HG02885 (cell line): Measurements from ENCODE around the gene CRELD2.

Experiments
- ATAC-seq: cut with Tn5 transposase; IDR thresholded peaks from one replicate; pipeline ENCODE4 v1.9.1; 2021; ENCODE audit warnings: mild to moderate bottlenecking; ENCODE audit not compliant: unreplicated experiment, poor library complexity

CRELD2 gene

GRCh38 chr22:49887064-49887451 lies 31.4 kb upstream of the CRELD2 start:
- ATAC-seq = no peak

- ATAC-seq = no peak
These were observed 30.7 kb upstream of the CRELD2 start for GRCh38 chr22:49887702-49888101.

GRCh38 chr22:49889071-49889470 lies 29.4 kb upstream of the CRELD2 start:
- no peak for ATAC-seq

- no peak for ATAC-seq
These were observed 26.1 kb upstream of the CRELD2 start for GRCh38 chr22:49892226-49892899.

GRCh38 chr22:49893025-49893424 lies 25.4 kb upstream of the CRELD2 start:
- no peak for ATAC-seq

GRCh38 chr22:49894322-49895054 lies 23.9 kb upstream of the CRELD2 start:
- ATAC-seq = no peak

GRCh38 chr22:49896201-49896600 lies 22.2 kb upstream of the CRELD2 start:
- ATAC-seq = no peak

GRCh38 chr22:49897015-49897684 lies 21.3 kb upstream of the CRELD2 start:
- ATAC-seq = no peak

GRCh38 chr22:49899530-49899929 lies 18.9 kb upstream of the CRELD2 start:
- no peak for ATAC-seq

GRCh38 chr22:49900441-49901230 lies 17.8 kb upstream of the CRELD2 start:
- no peak for ATAC-seq

- no peak for ATAC-seq
These were observed 17.0 kb upstream of the CRELD2 start for GRCh38 chr22:49901457-49901856.

- ATAC-seq = no peak
These were observed 15.0 kb upstream of the CRELD2 start for GRCh38 chr22:49903322-49904039.

- ATAC-seq = no peak
These were observed 14.4 kb upstream of the CRELD2 start for GRCh38 chr22:49904040-49904369.

- no peak for ATAC-seq
These were observed 13.0 kb upstream of the CRELD2 start for GRCh38 chr22:49905465-49905864.

GRCh38 chr22:49906071-49906798 lies 12.2 kb upstream of the CRELD2 start:
- no peak for ATAC-seq

- ATAC-seq = no peak
These were observed 11.6 kb upstream of the CRELD2 start for GRCh38 chr22:49906799-49907290.

GRCh38 chr22:49907807-49908206 lies 10.6 kb upstream of the CRELD2 start:
- no peak for ATAC-seq

- no peak for ATAC-seq
These were observed 8.8 kb upstream of the CRELD2 start for GRCh38 chr22:49909476-49910205.
